NOMO-1 treated with DMSO at 0.1 percent for 48 hours (cell line): ENCODE data around the gene ZNF513.
"Not testable (repeated sequence)": the region's sequence is repeated elsewhere in the genome, so short reads cannot be mapped to it uniquely, and the experiment has no call there.

Source experiments
- DNase-seq: peaks from one replicate; lab custom pipeline; 2025; ENCODE audit not compliant: unreplicated experiment; lab: John Stamatoyannopoulos, UW

The ZNF513 gene

DNA sequence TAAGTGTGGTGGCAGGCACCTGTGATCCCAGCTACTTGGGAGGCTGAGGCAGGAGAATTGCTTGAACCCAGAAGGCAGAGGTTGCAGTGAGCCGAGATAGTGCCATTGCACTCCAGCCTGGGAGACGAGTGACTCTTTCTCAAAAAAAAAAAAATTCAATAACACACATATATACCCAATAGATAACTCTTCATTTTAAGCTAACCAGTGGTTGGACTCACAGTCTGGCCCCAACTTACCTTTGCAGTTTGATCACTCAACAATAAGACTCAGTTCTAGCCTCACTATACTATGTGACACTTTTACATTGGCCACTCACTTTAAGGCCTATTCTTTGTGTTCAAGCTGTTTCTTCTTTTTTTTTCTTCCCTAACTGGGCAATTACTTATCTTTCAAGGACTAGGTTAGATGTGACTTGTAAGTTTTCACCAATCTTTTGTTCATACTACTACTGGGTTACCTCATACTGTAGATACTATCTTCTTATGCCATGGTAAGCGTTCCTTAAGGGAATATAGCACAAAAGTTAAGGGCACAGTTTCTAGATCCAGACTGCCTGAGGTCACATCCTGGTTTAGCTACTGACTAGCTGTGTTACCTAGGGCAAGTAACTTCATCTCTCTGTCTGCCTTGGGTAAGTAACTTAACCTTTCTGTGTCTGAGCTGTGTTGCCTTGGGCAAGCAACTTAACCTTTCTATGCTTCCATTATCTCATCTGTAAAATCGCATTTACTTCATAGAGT is 17.7 kb downstream of the ZNF513 start:
- DNase-seq = no peak

DNA sequence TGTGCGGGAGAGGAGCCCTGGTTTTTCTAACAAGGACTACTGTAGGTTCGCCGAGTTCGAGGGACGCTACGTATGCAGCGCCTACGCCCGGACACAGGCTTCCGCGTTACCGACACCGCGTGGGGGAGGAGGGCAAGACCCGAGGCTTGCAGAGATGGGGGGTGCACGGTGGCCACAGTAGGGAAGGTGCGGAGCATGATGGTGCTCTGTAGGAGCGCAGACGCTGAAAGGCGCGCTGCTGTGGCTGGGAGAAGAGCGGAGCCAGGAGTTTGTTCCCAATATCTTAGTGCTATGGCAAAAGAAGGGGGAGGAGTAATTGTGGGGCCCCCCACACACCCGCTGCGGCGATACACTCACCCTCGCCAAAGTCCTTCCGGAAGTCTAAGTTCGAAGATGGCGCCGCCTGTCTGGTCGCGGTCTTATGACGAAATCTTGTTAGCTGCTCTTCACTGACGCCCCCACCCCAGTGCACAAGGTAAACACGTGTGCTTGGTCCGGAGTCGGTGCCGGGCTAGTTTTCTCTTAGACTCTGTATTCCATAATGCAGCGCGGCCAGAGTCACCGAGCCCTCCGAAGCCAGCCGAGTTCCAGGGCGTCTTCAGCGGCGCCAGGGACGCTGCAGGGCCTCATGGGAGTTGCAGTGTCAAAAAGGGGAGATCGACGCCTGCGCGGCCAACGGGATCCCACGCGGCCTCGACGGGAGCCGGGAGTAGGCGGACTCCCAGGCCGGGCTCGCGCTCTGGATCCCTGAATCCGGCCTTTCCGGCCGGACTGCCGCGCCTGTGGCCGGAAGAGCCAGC is 24.0 kb downstream of the ZNF513 start, which contains the start of gene GTF3C2:
Gene GTF3C2 (minus strand): TSS at position 383 of the 800 bp plus-strand sequence. CDS start 13,210 bp downstream, outside the sequence.
- peak; percentile 97 for DNase-seq

DNA sequence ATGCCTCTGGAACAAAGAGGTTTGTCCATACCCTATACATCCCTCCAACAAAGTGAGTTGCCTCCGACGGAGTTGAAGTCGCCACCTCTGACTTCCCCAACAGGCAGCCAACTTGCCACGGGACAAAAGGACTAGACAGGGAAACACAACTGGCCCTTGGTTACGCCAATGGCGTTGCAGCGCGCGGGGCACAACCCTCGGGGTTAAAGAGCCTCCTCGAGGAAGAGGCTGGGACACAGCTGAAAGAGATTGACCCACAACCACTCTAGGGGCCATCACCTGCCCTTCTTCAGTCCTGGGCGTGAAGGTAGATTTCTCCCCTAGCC is 24.5 kb downstream of the ZNF513 start:
- peak; percentile 73 for DNase-seq

DNA sequence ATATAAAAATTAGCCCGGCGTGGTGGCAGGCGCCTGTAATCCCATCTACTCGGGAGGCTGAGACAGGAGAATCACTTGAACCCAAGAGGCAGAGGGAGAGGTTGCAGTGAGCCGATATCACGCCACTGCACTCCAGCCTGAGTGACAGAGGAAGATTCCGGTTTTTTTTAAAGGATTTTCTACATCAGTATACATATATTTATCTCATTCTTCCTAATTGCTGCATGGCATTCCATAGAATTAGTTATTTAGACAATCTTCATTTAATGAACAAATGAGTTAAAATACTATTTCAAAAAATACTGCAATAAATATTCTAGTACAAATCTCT is 26.0 kb downstream of the ZNF513 start:
- DNase-seq = no peak

DNA sequence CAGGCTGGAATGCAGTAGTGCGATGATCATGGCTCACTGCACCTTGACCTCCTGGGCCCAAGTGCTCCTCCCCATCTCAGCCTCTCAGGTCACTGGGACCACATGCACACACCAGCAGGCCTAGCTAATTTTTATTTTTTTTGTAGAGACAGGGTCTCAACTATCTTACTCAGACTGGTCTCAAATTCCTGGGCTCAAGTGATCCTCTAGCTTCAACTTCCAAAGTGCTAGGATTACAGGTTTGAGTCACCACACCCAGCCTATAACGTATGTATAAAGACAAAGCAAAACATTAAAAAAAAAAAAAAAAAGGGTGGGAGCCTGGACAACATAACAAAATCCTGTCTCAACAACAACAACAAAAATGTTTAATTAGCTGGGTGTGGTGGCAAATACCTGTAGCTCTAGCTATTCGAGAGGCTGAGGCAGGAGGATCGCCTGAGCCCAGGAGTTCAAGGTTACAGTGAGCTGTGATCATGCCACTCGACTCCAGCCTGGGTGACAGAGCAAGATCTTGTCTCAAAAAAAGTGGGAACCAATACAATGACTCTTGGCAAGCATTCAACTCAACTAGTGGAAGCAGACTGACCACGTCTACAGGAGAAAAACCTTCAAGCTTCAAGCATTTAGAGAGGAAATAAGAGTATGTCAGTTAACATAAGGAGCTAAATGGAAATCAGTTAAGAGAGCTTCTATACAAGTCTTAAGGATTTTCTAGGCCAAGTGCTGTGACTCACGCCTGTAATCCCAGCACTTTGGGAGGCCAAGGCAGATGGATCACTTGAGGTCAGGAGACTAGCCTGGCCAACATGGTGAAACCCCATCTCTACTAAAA is 26.6 kb downstream of the ZNF513 start:
- DNase-seq = no peak

DNA sequence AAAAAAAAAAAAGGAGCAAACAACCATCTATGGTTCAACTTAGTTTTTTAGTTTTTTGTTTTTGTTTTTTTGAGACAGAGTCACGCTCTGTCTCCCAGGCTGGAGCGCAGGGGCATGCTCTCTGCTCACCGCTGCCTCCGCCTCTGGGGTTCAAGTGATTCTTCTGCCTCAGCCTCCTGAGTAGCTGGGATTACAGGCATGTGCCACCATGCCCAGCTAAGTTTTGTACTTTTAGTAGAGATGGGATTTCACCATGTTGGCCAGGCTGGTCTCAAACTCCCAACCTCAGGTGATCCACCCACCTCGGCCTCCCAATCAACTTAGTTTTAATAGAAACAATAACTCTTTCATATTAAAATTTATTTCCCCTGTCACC is 27.2 kb downstream of the ZNF513 start:
- not testable (repeated sequence) for DNase-seq

DNA sequence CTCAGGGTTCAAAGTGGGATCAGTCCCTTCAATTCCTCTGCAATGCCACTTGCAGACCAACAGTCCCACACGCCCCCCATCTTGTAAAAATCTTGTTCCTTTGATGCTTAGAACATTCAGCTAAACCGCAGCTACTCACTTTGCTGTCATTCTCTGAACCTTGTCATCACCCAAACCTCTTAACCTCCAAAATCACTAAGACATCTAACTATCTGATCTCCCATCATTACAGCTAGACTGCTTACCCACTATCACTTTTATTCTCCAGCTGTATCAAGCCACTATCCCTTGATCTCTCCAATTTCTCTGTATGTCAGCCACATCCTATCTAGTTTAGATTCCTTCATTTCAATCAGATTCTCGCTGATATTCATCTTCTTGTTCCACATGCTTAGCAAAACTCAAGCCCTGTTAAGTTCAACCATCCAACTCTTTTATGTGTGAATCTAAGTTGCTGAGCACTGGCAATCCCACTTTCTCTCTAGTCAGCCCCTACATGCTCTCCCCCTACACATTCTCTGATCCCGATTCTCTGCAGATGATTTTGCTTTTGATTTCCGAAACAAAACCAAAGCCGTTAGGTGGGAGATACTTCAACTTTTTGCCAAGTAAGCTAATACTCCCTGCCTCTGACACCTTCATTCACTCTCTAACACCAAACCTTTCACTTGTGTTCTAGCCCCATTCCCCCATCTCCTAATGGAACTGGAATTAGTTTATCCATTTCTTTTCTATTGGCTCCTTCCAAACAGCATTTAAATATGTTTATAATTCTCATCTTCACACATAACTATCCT is 28.5 kb downstream of the ZNF513 start:
- no peak for DNase-seq

DNA sequence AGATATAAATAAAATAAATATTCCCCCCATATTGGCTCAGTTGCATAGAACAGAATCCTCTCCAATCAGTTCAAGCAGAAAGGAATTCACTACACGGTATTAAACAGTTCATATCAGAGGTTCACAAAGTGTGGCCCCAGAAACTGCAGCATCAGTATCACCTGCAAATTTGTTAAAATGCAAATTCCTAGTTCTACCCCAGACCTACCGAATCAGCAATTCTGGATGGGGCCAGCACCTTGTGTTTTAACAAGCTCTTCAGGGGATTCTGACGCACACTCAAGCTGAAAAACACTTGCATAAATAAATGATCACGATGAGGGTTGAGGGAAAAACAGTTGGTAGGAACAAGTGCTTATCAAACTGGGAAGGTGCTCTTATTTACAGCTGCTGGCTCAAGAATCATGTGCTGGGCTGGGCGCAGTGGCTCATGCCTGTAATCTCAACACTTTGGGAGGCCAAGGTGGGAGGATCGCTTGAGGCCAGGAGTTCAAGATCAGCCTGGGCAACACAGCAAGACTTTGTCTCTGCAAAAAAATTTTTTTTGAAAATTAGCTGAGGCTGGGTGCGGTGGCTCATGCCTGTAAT is 30.3 kb downstream of the ZNF513 start:
- no peak for DNase-seq

DNA sequence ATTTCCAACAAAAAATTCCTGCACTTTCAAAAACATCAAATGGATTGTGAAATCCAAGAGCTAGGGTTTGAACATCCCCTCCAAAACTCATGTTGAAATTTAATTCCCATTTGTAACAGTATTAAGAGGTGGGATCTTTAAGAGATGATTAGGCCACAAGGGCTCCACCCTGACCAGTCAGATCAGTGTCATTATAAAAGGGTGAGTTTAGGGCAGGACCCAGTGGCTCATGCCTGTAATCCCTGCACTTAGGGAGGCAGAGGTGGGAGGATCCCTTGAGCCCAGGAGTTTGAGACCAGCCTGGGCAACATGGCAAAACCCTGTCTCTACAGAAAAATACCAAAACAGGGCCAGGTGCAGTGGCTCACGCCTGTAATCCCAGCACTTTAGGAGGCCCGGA is 32.9 kb downstream of the ZNF513 start:
- DNase-seq = no peak

DNA sequence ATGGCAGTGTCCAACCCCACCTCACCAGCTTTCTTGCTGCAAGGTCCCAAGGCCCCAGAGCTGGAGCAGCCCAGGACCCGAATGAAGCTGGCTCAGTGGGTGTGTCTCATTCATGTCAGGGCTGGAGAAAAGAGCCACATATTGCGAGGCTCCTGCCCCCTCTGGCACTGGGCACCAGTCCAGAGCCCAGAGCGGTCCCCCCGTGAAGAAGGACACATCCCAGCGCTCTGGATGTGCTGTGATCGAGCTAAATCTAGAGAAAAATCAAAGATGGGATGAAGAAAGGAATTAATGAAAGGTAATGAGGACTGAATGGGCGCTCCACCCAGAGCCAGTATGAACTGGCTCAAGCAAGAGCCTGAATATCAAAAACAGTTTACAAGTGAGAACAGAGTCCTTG is 44.4 kb downstream of the ZNF513 start:
- DNase-seq = no peak

DNA sequence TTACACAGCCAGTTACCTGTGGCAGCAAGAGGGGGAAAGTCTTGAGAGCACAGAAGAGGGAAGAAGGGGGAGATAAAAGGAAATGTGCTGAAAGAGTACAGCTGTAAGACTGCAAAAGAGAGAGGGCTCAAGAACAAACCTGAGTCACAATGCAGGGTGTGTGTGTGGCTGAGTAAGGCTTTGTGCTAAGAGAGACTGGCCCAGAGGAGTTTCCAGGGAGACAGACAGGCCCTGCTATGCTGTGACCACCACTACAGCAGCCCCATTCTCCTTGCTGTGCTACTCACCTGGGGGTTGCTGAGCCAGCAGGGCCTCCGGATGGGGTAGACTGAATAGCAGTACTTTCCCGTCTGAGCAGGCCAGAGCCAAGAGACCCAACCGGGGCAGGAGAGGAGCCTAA is 45.2 kb downstream of the ZNF513 start:
- no peak for DNase-seq
